Stomach (tissue), 9 donors: ENCODE data around the gene SMIM38. TPM values are rescaled to one million over a fixed set of nuclear protein-coding genes. Genes with fewer than 3 reads are reported as not detected.
A peak's percentile ranks its signal among the peaks of the same experiment; 100 is the strongest.

Source experiments
- DNase-seq, 2 donors: peaks; one replicate each; pipeline versions ENCODE4 v3.0.0 to v3.0.0-alpha.2; 2013 to 2019
- H3K27ac ChIP-seq, 5 donors: fragments of 200-600 bp in 4 of 5; sonication (generic) in 4 of 5; one replicate each; pipeline ENCODE4 v1.5.1; 2013 to 2019; ENCODE audit warnings: mild to moderate bottlenecking in 1 of 5, moderate library complexity in 1 of 5
- H3K27me3 ChIP-seq, 3 donors: fragments of 200-600 bp; sonication (generic); one replicate each; pipeline ENCODE4 v1.5.1; 2017 to 2019; ENCODE audit warnings: mixed run types in 1 of 3
- H3K36me3 ChIP-seq, 4 donors: fragments of 200-600 bp; sonication (generic); 1 replicate in 3 of 4; 2 replicates in 1 of 4; pipeline ENCODE4 v1.5.1; 2016 to 2019
- H3K4me1 ChIP-seq, 4 donors: fragments of 200-600 bp; sonication (generic); one replicate each; pipeline ENCODE4 v1.5.1; 2016 to 2019
- H3K4me3 ChIP-seq, 4 donors: fragments of 200-600 bp; sonication (generic) in 3 of 4; one replicate each; pipeline ENCODE4 v1.5.1; 2016 to 2019; ENCODE audit warnings: mild to moderate bottlenecking in 1 of 4
- H3K9me3 ChIP-seq, 4 donors: fragments of 200-600 bp; sonication (generic); one replicate each; pipeline ENCODE4 v1.5.1; 2016 to 2019
- EP300 ChIP-seq: sonication (generic); formaldehyde crosslinking; IDR thresholded peaks from one replicate; pipeline ENCODE4 v1.6.1; 2017; ENCODE audit warnings: antibody characterized with exemption
- POLR2A ChIP-seq, 4 donors: fragments of 450-650 bp; IDR thresholded peaks; one replicate each; pipeline ENCODE4 v1.6.1; 2016; ENCODE audit warnings: antibody characterized with exemption in 4 of 4, control low read depth in 2 of 4, mild to moderate bottlenecking in 1 of 4, moderate library complexity in 1 of 4
- POLR2AphosphoS5 ChIP-seq, 3 donors: sonication (generic); formaldehyde crosslinking; IDR thresholded peaks; one replicate each; pipeline ENCODE4 v1.6.1; 2016; ENCODE audit warnings: antibody characterized with exemption in 3 of 3
- WGBS, 5 donors: extraction: QIAGEN DNeasy Blood & Tissue Kit in 3 of 5; methylation state at CpG; one replicate each; pipeline versions ENCODE4 v1.1.5 to v1.1.7; 2013 to 2018; 5-methylcytosine and 5-hydroxymethylcytosine counted together
- intact Hi-C: fragments of 100-400 bp; cut with DNase I; formaldehyde crosslinking; loops from one replicate; pipeline ENCODE4 v1.15.1; 2023; ENCODE audit warnings: low total_unique reads
- polyA plus RNA-seq, 3 donors: library from polyadenylated mRNA; stranded (reverse); fragments of 200-250 nt; gene quantifications; one replicate each; pipeline ENCODE4 v1.2.3, GENCODE V29; 2013
- total RNA-seq, 5 donors: library from RNA; depleted of rRNA; stranded (reverse); fragments of >200 nt; gene quantifications; one replicate each; pipeline versions ENCODE4 v1.1.0 to v1.2.3, GENCODE V29; 2014 to 2016
- TF ChIP-seq, protein P1 (sequence below), 7 experiments: fragments of 450-650 bp in 4 of 7; fragments of 200-600 bp in 3 of 7; sonication (generic) in 3 of 7; IDR thresholded peaks; one replicate each; pipeline ENCODE4 v1.5.1; 2016 to 2019; ENCODE audit warnings: antibody characterized with exemption in 7 of 7, control low read depth in 2 of 7, mild to moderate bottlenecking in 1 of 7
- donor health status: healthy with polysubstance abuse.
- donor health status: Bipolar disorder and iron deficiency.
- donor health status: healthy.

Gene SMIM38
- total and polyA plus RNA-seq, 8 donors = 1.2 to 31.2 (median 9.3) TPM; not detected in 1

DNA sequence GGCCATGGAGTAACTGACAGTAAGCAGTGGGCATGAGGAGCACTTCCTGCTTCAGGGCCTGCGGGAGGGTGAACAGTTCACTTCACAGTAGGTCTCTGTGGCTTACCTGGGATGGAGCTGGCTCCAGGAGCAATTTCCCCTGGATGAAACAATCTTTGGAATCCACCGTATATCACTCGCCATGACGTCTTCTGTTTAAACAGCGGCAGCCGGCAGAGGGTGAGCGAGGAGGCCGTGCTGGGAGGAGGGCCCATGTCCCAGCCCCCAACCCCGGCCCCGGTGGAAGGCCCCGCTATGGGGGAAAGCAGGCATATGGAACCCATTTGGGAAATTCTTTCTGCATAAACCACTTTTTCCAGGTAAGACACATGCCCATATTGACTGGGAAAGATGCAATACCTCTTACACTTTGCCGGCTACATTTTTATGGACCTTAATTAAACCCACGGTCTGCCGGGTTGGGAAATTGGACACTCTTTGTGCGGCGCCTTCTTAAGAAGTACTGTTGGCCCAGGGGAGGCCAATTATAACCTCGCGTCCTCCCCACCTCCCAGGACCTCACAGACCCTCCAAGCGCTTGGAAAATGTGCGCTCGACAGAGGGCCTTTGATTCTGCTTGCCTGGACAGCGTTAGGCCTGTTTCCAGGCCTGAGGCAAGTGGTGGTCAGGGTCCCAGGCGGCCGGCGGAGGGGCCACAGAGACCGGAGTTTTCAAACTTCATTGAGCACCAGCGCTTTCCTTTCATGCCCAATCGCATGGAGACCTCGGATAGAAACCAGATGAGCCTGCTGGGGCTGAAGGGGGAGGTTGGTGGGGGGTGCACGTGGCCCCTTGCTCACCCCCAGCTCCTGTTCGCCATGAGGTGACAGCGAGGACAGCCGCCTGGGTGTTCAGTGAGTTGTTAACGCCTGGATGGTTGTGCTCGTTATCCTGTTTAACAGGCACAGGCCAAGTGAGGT is 40.4 kb downstream of the SMIM38 start:
- no peak for TF ChIP-seq EP300
- TF ChIP-seq POLR2AphosphoS5 (IDR thresholded peaks at IDR 0.05) = no peak
- TF ChIP-seq, protein P1, sequence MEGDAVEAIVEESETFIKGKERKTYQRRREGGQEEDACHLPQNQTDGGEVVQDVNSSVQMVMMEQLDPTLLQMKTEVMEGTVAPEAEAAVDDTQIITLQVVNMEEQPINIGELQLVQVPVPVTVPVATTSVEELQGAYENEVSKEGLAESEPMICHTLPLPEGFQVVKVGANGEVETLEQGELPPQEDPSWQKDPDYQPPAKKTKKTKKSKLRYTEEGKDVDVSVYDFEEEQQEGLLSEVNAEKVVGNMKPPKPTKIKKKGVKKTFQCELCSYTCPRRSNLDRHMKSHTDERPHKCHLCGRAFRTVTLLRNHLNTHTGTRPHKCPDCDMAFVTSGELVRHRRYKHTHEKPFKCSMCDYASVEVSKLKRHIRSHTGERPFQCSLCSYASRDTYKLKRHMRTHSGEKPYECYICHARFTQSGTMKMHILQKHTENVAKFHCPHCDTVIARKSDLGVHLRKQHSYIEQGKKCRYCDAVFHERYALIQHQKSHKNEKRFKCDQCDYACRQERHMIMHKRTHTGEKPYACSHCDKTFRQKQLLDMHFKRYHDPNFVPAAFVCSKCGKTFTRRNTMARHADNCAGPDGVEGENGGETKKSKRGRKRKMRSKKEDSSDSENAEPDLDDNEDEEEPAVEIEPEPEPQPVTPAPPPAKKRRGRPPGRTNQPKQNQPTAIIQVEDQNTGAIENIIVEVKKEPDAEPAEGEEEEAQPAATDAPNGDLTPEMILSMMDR (IDR thresholded peaks at IDR 0.05) = no peak
- TF ChIP-seq POLR2A (IDR thresholded peaks at IDR 0.05) = no peak
- Histone ChIP-seq H3K36me3 (no peaks in the 10 kb centered on the region), H3K27ac (no peak overlapping the region), H3K9me3 (no peaks in the 10 kb centered on the region), H3K27me3 (peaks cover 0 to 11% (median 0%) of the 10 kb centered on the region in 3 donors), H3K4me3 (no peak overlapping the region), H3K4me1 (no peaks in the 10 kb centered on the region)
- DNase-seq = peak in 1 of 2 donors; percentile 49
- intact Hi-C loops = no loop called here
- 69 to 77% (median 73%) methylated on average over 28 to 35 of the region's 35 CpGs for WGBS, 5 donors

DNA sequence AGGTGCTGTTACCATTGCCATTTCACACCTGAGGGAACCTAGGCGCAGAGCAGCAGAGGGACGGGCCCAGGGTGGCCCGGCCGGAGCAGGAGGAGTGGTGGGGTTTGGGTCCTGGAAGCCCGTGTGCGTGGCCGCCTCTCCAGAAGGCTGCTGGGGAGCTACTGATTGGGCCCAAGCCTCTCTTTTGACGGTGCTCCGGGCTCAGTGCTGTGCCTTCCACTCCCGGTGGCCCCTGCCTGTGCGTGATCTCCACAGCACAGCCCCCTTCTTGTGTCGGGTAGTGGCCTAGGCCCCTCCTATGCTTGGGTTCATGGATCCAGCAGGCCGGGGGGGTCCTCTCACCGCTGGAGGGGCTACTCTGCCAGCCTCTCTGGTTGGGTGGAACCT is 41.0 kb downstream of the SMIM38 start:
- intact Hi-C loops = no loop called here
- Histone ChIP-seq H3K4me1 (no peaks in the 10 kb centered on the region), H3K4me3 (no peak overlapping the region), H3K27ac (no peak overlapping the region), H3K36me3 (no peaks in the 10 kb centered on the region), H3K9me3 (no peaks in the 10 kb centered on the region), H3K27me3 (peaks cover 0 to 16% (median 0%) of the 10 kb centered on the region in 3 donors)
- 91 to 96% (median 94%) methylated on average over 5 to 14 of the region's 14 CpGs for WGBS, 5 donors
- TF ChIP-seq EP300 = no peak
- no peak for TF ChIP-seq POLR2AphosphoS5 (IDR thresholded peaks at IDR 0.05)
- TF ChIP-seq, protein P1 (IDR thresholded peaks at IDR 0.05) = no peak
- TF ChIP-seq POLR2A (IDR thresholded peaks at IDR 0.05) = no peak
- DNase-seq = no peak

- no peak overlapping the region for H3K4me3 ChIP-seq
- WGBS, 5 donors = 69 to 78% (median 72%) methylated on average over 5 of the region's 5 CpGs
- TF ChIP-seq, protein P1 (IDR thresholded peaks at IDR 0.05) = no peak
- TF ChIP-seq POLR2AphosphoS5 (IDR thresholded peaks at IDR 0.05) (no peak), POLR2A (IDR thresholded peaks at IDR 0.05) (no peak), EP300 (no peak)
- H3K4me1 ChIP-seq = no peaks in the 10 kb centered on the region
- peaks cover 0 to 32% (median 0%) of the 10 kb centered on the region in 3 donors for H3K27me3 ChIP-seq
- no peaks in the 10 kb centered on the region for H3K36me3 ChIP-seq
- intact Hi-C loops = no loop called here
- H3K9me3 ChIP-seq = no peaks in the 10 kb centered on the region
- no peak overlapping the region for H3K27ac ChIP-seq
- no peak for DNase-seq
Observed at GRCh38 chr11:69198891-69199582, 43.3 kb downstream of the SMIM38 start.

DNA sequence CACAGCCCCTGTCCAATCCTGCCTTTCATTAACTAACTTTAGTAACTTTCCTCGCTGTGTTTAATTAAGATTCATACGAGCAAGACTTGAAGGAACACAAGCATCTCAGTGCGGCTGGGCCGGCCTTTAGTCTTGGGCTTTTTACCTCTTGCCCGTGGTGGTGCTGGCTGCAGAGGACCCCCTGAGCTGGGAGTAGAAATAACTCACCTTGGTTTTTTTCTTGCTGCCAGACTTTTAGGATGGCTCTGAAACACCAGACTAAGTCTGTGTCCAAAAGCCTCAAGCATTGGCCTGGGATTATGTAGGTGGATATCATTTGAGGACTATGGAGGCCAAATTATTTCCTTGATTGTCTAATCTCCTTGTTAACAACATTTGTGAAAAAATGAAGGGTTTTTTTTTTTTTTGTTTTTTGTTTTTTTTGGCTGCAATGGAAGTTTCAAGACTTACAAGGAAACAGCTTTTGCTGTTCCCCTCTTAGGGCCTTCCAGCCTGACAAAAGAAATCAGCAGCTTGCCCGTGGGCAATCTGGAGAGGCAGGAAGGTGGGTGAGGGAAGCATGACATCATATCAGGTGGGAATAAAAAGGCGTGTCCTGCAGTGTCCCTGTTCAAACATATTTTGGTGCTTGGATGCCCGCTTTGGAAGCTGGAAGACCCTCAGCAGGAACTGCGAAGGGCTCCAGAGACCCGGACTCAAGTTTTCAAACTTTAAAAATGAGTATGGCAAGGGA is 44.0 kb downstream of the SMIM38 start:
- WGBS, 5 donors = 80 to 86% (median 81%) methylated on average over 10 of the region's 10 CpGs
- TF ChIP-seq POLR2A (IDR thresholded peaks at IDR 0.05) = no peak
- TF ChIP-seq EP300 = no peak
- TF ChIP-seq, protein P1 (IDR thresholded peaks at IDR 0.05) = no peak
- TF ChIP-seq POLR2AphosphoS5 (IDR thresholded peaks at IDR 0.05) = no peak
- intact Hi-C loops = no loop called here

More for the DNA sequence above, 44.0 kb downstream of the SMIM38 start:
- H3K4me3 ChIP-seq = no peak overlapping the region
- no peak overlapping the region for H3K27ac ChIP-seq
- DNase-seq = no peak
- no peaks in the 10 kb centered on the region for H3K36me3 ChIP-seq
- H3K9me3 ChIP-seq = no peaks in the 10 kb centered on the region
- no peaks in the 10 kb centered on the region for H3K4me1 ChIP-seq
- H3K27me3 ChIP-seq = peaks cover 0 to 32% (median 0%) of the 10 kb centered on the region in 3 donors
